MM.1S (cell line): Measurements from ENCODE around the gene SLC11A2.
"Not testable (repeated sequence)": the region's sequence is repeated elsewhere in the genome, so short reads cannot be mapped to it uniquely, and the experiment has no call there.

ENCODE experiments used
- DNase-seq: peaks from one replicate; pipeline ENCODE4 v3.0.0-alpha.2; 2015
- H2AFZ ChIP-seq: fragments of 300-600 bp; sonication (generic); 2 replicates; pipeline ENCODE4 v1.6.0; 2016; ENCODE audit warnings: antibody characterized with exemption, low read length
- H3F3A ChIP-seq: fragments of 300-600 bp; sonication (generic); 2 replicates; pipeline ENCODE4 v1.6.1; 2016; ENCODE audit warnings: mild to moderate bottlenecking, antibody characterized with exemption, low read length, moderate library complexity, mixed read lengths; ENCODE audit not compliant: insufficient read depth
- H3K27ac ChIP-seq: fragments of 300-600 bp; sonication (generic); 2 replicates; pipeline ENCODE4 v1.5.1; 2016; ENCODE audit warnings: mild to moderate bottlenecking, low read length
- H3K27me3 ChIP-seq: fragments of 300-600 bp; sonication (generic); replicated peaks from 2 replicates; pipeline ENCODE4 v1.6.0; 2016; ENCODE audit warnings: low read length; ENCODE audit not compliant: insufficient read depth
- H3K36me3 ChIP-seq: fragments of 300-600 bp; sonication (generic); replicated peaks from 2 replicates; pipeline ENCODE4 v1.6.1; 2016; ENCODE audit warnings: mild to moderate bottlenecking, low read length, mixed read lengths; ENCODE audit not compliant: insufficient read depth
- H3K4me1 ChIP-seq: fragments of 300-600 bp; sonication (generic); 2 replicates; pipeline ENCODE4 v1.6.1; 2016; ENCODE audit warnings: low read length, mixed read lengths
- H3K4me2 ChIP-seq: fragments of 300-600 bp; sonication (generic); 2 replicates; pipeline ENCODE4 v1.6.0; 2016; ENCODE audit warnings: low read depth, low read length
- H3K4me3 ChIP-seq: fragments of 300-600 bp; sonication (generic); 2 replicates; pipeline ENCODE4 v1.5.1; 2016; ENCODE audit warnings: low read length, mixed read lengths
- H3K79me2 ChIP-seq: fragments of 300-600 bp; sonication (generic); 2 replicates; pipeline ENCODE4 v1.6.1; 2016; ENCODE audit warnings: mixed run types, low read length, mixed read lengths
- H3K9ac ChIP-seq: fragments of 300-600 bp; sonication (generic); 2 replicates; pipeline ENCODE4 v1.6.1; 2016; ENCODE audit warnings: low read length, mixed read lengths
- H3K9me2 ChIP-seq: fragments of 300-600 bp; sonication (generic); replicated peaks from 2 replicates; pipeline ENCODE4 v1.6.1; 2016; ENCODE audit warnings: mild to moderate bottlenecking, low read length, mixed read lengths; ENCODE audit not compliant: insufficient read depth
- H3K9me3 ChIP-seq: fragments of 300-600 bp; sonication (generic); replicated peaks from 2 replicates; pipeline ENCODE4 v1.6.1; 2016; ENCODE audit warnings: mild to moderate bottlenecking, low read length, mixed read lengths; ENCODE audit not compliant: insufficient read depth
- H4K20me1 ChIP-seq: fragments of 300-600 bp; sonication (generic); 2 replicates; pipeline ENCODE4 v1.6.1; 2016; ENCODE audit warnings: mild to moderate bottlenecking, low read length, moderate library complexity, mixed read lengths; ENCODE audit not compliant: insufficient read depth
- CTCF ChIP-seq: fragments of 300-600 bp; sonication (generic); IDR thresholded peaks from 2 replicates; pipeline ENCODE4 v1.5.1; 2016; ENCODE audit warnings: antibody characterized with exemption, low read length, mixed read lengths
- EZH2 ChIP-seq: fragments of 300-600 bp; sonication (generic); optimal IDR thresholded peaks from 2 replicates; pipeline ENCODE3; 2017; ENCODE audit warnings: low read depth, mild to moderate bottlenecking, antibody characterized with exemption, low read length, mixed read lengths
- EZH2phosphoT487 ChIP-seq: fragments of 300-600 bp; sonication (generic); IDR thresholded peaks from 2 replicates; pipeline ENCODE4 v1.6.1; 2018; ENCODE audit warnings: antibody characterized with exemption, low read length

SLC11A2 gene

DNA sequence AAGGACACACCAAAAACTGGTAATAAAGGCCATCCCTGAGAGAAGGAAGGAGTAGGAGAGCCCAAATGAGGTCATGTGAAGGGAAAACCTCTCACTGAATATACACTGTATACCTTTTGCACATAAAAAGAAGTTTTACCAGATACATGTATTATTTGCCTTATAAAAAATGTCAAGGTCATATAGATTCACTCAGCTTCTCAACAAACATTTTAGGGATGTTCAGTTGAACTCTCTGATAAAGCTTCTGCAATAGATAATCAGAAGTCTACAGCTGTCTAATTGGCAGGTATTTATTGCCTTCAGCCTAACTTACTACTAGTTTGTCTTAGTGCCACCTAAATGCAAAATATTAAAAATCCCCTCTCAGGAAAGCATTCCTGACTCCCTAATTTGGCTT lies 8.7 kb downstream of the SLC11A2 start:
- no peak overlapping the region for H3K27ac ChIP-seq

GRCh38 chr12:51014467-51014866 lies 11.7 kb downstream of the SLC11A2 start:
- H4K20me1 ChIP-seq, H3K9ac ChIP-seq: not testable (repeated sequence)
- peaks cover 85% of the 10 kb centered on the region for H3K79me2 ChIP-seq

More for the DNA sequence above, 8.7 kb downstream of the SLC11A2 start:
- no peak for TF ChIP-seq EZH2
- TF ChIP-seq CTCF: no peak
- no peak for TF ChIP-seq EZH2phosphoT487
- no peak for DNase-seq
- no peaks in the 10 kb centered on the region for H3K27me3 ChIP-seq
- H3K9me3 ChIP-seq: no peaks in the 10 kb centered on the region
- H3K4me2 ChIP-seq: no peak overlapping the region
- H3K9ac ChIP-seq: no peak overlapping the region
- no peaks in the 10 kb centered on the region for H4K20me1 ChIP-seq
- H3K36me3 ChIP-seq: no peaks in the 10 kb centered on the region
- no peaks in the 10 kb centered on the region for H3F3A ChIP-seq
- no peak overlapping the region for H2AFZ ChIP-seq
- 0 out of 2 replicates have a peak, but pooled peaks cover 4% of the 10 kb centered on the region for H3K4me1 ChIP-seq
- peaks cover 96% of the 10 kb centered on the region for H3K79me2 ChIP-seq
- no peaks in the 10 kb centered on the region for H3K9me2 ChIP-seq
- no peak overlapping the region for H3K4me3 ChIP-seq

GRCh38 chr12:51013441-51013840 lies 12.7 kb downstream of the SLC11A2 start:
- H2AFZ ChIP-seq: no peak overlapping the region
- H3K27me3 ChIP-seq: no peaks in the 10 kb centered on the region
- no peak overlapping the region for H3K27ac ChIP-seq
- no peaks in the 10 kb centered on the region for H4K20me1 ChIP-seq
- no peaks in the 10 kb centered on the region for H3F3A ChIP-seq
- H3K4me3 ChIP-seq: no peak overlapping the region
- no peaks in the 10 kb centered on the region for H3K4me1 ChIP-seq
- no peaks in the 10 kb centered on the region for H3K9me2 ChIP-seq
- H3K4me2 ChIP-seq: no peak overlapping the region
- DNase-seq: no peak
- H3K9me3 ChIP-seq: no peaks in the 10 kb centered on the region
- H3K79me2 ChIP-seq: peaks cover 83% of the 10 kb centered on the region
- no peaks in the 10 kb centered on the region for H3K36me3 ChIP-seq
- H3K9ac ChIP-seq: no peak overlapping the region
- TF ChIP-seq CTCF: no peak
- no peak for TF ChIP-seq EZH2phosphoT487
- no peak for TF ChIP-seq EZH2

More at GRCh38 chr12:51014467-51014866, 11.7 kb downstream of the SLC11A2 start:
- H2AFZ ChIP-seq, H3K4me1 ChIP-seq, H3K27ac ChIP-seq, H3K9me2 ChIP-seq, H3F3A ChIP-seq, H3K4me2 ChIP-seq, H3K9me3 ChIP-seq, DNase-seq, H3K27me3 ChIP-seq, H3K4me3 ChIP-seq, H3K36me3 ChIP-seq: not testable (repeated sequence)

DNA sequence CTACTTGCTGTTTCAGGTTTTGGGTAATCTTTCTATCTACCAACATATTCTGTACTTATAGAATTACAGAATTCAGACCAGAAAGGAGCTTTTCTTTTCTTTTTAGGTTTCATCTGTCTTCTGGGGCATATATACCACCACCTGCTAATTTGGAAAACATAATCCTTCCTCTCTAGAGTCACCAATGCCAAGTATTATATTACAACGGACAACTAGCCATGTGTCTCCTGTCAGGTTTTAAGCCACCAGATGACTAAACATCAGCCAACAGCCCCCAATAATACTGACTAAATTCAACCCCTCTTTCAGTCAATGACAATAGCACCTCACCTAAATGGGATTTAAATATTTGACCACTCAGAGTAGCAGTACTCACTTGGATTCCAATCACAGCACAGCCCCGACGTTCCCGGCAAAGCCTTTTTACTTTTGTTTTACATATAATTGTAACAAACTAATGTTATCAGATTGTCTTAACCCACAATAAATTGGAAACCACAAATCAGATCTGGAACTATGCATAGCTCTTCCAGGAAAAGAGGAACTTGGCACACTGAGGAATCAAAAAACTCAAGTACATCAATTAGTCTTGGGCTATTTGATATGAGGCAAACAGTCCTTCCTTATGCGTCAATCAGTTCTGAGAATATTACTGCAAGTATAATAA lies 13.5 kb downstream of the SLC11A2 start:
- Histone ChIP-seq H3K4me2 (no peak overlapping the region), H4K20me1 (no peaks in the 10 kb centered on the region), H3K36me3 (no peaks in the 10 kb centered on the region), H3K9ac (no peak overlapping the region), H3K27me3 (no peaks in the 10 kb centered on the region), H3F3A (no peaks in the 10 kb centered on the region), H3K79me2 (peaks cover 76% of the 10 kb centered on the region), H3K4me1 (no peaks in the 10 kb centered on the region), H3K27ac (no peak overlapping the region), H3K4me3 (no peak overlapping the region), H2AFZ (no peak overlapping the region), H3K9me3 (no peaks in the 10 kb centered on the region), H3K9me2 (no peaks in the 10 kb centered on the region)
- DNase-seq: no peak
- TF ChIP-seq EZH2phosphoT487: no peak
- no peak for TF ChIP-seq CTCF
- no peak for TF ChIP-seq EZH2
